Measurements from ENCODE around the gene GGA1.
"Not testable (repeated sequence)": the region's sequence is repeated elsewhere in the genome, so short reads cannot be mapped to it uniquely, and the experiment has no call there.

GGA1 gene

DNA sequence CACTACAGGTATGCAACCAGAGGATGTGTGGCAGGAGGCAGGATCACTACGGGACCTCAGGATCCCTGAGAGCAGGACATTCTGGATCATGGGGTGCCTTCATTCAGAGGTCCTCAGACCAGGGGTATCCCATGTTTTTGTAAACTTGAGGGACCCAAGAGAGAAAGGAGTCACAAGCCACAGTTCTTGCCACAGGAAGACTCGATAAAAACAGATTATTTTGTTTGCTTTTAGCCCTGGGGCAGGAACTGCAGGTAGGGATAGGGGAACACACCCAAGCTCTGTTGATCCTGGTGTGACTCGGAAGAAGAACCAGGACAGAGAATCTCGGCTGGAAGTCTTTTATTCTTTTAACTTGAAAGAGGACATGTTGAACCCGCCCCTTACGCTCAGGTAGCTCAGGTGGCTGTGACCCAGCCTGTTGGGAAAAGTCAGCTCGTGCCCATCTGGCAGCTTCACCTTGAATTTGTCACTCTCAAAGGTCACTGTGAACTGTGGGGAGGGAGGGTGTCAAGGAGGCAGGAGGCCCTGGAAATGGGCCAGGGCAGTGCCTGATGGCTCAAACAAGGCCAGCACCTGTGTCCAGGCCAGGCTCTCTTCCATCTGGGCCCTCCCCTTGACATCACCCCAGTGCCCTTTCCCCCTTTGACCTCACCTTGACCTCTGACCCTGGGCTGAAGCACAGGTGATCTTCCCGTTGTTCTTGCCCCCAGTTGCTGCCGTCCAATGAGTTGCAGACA, 38.5 kb upstream of the GGA1 start:
- FAIRE-seq, result no peak
- DNase-seq (ENCODE audit: insufficient read length, low spot score), result no peak

DNA sequence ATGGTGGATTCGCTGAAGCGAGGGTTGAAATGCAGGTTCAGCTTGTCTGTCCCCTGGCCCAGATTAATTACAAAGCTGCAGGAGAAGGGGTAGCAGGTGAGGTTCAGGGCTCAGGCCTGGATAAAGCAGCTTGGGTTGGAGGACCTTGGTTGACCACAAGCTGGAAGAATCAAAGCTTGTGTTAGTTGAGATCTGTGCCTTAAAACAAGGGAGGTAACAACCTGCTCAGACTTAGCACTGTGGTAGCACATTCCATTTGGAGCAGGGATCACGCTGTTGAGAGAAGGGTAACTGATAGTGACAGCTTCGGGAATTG, 38.0 kb upstream of the GGA1 start:
- DNase-seq (ENCODE audit: insufficient read length, low spot score), result no peak
- no peak for FAIRE-seq

DNA sequence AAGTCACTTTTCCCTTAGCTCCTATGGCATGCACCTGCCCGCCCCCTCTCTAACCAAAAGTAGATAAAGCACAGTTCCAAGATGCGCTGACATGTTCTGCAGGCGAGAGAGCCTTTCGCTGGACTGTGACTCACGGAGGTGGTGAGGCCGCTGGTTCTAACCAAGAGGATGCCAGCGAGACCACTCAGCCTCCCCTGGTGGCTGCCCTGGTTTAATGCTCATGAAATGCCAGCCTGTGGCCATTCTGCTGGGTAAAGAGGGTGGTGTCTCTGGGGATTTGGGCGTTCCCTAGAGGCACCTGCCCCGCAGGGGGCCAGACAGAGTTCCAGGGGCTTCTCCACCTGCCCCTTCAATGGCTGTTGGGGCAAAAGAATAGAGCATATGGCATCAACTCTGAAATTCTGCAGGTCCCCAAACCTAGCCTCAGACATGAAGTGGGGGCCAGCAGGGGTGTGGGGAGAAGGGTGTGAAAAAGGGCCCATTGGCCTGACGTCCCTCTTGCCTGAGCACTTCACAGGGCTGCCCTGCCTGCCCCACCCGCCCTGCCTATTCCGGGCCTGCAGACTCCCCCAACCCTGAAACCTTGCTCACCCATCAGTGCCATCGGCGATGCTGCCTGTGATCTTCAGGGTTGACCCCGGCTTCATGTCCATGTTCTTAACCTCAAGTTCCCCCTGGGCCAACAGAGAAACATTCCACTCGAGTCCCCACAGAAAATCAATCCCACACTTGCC, 37.2 kb upstream of the GGA1 start:
- FAIRE-seq (no peak), DNase-seq (ENCODE audit: insufficient read length, low spot score) (no peak)

DNA sequence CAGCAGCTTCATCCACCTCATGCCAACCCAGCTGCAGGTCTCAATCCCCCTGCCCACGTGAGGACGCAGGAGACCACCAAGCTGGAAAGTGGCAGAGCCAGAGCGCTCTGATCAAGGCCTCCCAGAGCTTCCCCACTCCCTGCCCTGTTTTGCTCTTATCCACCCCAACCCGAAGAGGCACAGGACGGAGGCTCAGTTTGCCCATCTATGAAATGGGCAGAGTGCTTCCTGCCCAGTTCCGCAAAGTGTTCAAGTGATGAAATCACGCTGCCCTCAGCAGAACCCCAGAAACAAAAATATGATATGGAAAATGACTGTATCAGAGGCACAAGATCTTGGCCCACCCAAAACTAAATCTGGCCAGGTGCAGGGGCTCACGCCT, 36.7 kb upstream of the GGA1 start:
- DNase-seq (ENCODE audit: insufficient read length, low spot score) (no peak), FAIRE-seq (no peak)

DNA sequence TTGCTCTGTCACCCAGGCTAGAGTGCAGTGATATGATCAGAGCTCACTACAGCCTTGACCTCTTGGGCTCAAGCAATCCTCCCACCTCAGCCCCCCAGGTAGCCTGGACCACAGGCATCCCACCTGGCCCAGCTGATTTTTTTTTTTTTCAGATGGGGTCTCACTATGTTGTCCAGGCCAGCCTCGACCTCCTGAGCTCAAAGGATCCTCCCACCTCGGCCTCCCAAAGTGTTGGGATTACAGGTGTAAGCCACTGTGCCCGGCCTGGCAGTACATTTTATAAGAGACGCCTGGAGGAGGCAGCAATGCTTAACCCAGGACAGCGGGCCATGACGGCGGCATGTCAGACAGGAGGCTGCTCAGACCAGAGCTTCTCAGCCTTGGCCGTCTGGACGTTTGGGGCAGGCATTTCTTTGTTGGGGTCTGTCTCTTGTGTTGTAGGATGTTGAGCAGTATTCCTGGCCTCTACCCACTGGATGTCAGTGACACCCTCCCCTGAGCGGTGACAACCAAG, 33.1 kb upstream of the GGA1 start:
- no peak for FAIRE-seq

DNA sequence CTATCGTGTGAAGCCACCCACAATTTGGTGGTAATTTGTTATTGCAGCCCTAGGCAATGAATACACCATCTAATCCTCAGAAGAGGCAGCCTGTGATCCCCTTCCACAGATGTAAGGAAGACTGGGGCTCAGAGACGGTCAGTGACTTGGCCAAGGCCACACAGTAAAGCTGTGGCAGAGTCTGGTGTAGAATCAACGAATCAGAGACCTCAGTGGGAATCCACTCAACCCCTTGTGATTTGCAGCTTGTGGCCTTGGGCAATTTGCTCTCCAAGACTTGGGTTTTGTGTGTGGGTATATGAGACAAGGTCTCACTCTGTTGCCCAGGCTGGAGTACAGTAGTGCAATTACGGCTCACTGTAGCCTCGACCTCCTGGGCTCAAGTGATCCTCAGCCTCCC, 30.6 kb upstream of the GGA1 start:
- FAIRE-seq (no peak), DNase-seq (ENCODE audit: insufficient read length, low spot score) (no peak)

More for the DNA sequence above, 33.1 kb upstream of the GGA1 start:
- DNase-seq (ENCODE audit: insufficient read length, low spot score), result no peak

DNA sequence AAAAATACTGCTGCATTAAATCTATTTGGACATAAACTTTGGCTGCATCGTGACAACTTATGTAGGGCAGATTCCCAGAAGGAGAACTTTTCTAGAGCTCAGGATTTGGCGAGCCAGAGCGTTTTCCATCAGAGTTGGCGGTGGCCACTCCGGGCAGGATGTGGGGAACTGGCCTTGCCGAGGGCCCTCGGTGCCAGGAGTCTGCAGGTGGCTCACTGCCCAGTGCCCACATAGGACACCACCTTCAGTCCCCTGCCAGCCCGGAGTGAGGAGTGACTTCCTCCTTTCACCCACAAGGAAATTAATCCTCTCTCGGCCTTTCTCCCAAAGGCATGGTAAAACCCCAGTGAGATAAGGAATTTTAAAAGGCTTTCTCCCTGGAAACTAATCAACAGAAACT, 27.1 kb upstream of the GGA1 start:
- DNase-seq (ENCODE audit: insufficient read length, low spot score), result no peak
- FAIRE-seq, result no peak

DNA sequence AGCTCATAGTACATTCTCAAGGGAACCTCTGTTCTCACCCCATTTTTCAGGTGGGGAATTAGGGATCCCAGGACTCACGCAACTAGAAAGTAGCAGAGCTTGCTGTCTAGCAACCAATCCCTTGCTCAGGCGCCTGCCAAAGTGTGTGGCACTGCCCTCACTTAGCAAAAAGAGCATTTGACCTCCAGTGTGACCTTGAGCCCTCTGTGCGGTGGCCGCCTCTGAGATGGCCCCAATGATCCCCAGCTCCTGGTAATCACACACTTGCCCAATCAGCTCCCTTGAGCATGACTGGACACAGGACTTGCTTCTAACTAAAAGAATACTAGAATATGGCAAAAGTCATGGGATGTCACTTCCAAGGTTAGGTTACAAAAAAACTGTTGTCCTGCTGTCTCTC, 26.1 kb upstream of the GGA1 start:
- FAIRE-seq (no peak), DNase-seq (ENCODE audit: insufficient read length, low spot score) (no peak)

DNA sequence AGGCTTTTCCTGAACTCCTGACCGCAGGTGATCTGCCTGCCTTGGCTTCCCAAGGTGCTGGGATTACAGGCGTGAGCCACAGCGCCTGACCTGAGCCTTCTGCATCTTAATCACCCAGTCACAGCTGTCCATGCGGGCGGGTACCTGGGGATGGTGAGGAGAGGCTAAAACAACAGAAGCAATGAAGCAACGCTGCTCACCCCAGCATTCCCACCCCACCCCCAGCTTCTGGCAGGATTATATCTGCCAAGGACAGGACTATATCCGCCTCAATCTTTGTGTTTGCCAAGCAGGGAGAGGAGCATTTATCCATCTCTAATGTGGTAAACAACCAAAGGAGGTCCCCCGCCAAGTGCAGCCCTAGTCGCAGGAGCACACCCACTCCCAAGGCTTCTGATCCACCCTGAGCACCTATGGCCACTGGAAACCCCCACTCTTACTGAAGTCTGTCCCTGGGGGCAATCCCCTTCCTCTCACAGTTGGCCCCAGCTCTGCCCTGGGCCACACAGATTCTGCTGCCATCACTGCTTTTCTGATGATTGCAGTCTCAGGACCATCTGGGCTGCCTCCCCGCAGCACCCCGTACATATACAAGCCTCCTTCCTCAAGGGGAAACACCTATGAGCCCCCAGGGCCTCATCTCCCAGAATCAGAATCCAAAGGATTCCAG, 20.0 kb upstream of the GGA1 start:
- no peak for DNase-seq (ENCODE audit: insufficient read length, low spot score)
- FAIRE-seq, result no peak

DNA sequence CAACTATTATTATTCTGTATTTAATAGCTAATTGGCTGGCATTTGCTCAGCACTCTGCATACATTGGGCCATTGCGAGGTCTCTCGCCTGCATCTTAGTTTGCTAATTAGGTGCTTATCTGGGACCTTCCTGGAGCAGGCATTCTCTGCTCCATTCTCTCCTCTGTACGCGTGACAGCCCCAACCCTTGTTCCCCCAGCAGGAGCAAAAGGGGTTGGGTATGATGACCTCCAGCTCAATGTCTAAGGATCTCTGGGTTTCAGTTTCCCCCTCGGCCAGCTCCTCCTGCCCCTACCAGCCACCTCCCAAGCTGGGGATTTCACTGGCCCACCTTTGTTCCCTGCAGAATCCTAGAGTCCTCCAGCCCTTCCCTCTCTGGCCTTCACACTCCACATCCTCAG, 19.0 kb upstream of the GGA1 start:
- DNase-seq (ENCODE audit: insufficient read length, low spot score) (no peak), FAIRE-seq (no peak)

DNA sequence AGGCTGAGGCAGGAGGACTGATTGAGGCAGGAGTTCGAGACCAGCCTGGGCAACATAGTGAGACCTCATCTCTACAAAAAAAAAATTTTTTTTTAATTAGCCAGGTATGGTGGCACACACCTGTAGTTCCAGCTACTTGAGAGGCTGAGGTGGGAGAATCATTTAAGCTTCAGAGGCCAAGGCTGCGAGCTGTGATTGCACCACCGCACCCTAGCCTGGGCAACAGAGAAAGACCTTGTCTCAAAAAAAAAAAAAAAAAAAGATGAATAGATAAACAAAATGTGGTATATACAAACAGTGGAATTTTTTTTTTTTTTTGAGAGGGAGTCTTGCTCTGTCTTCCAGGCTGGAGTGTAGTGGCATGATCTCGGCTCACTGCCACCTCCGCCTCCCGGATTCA, 17.6 kb upstream of the GGA1 start:
- FAIRE-seq; DNase-seq (ENCODE audit: insufficient read length, low spot score): not testable (repeated sequence)

DNA sequence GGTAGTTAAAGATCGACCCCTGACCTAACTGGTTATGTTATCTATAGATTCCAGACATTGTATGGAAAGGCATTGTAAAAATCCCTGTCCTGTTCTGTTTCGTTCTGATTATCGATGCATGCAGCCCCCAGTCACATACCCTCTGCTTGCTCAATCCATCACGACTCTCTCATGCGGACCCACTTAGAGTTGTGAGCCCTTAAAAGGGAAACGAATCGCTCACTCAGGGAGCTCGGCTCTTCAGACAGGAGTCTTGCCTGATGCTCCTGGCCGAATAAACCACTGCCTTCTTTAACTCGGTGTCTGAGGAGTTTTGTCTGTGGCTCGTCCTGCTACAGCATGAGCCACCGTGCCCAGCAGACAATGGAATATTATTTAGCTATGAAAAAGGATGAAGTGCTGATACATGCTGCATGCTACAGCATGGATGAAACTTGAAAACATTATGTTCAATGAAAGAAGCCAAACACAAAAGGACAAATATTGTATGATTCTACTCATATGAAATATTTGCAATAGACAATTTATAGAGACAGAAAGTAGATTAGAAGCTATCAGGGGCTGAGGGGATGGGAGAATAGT, 16.7 kb upstream of the GGA1 start:
- DNase-seq (ENCODE audit: insufficient read length, low spot score) (no peak), FAIRE-seq (no peak)

DNA sequence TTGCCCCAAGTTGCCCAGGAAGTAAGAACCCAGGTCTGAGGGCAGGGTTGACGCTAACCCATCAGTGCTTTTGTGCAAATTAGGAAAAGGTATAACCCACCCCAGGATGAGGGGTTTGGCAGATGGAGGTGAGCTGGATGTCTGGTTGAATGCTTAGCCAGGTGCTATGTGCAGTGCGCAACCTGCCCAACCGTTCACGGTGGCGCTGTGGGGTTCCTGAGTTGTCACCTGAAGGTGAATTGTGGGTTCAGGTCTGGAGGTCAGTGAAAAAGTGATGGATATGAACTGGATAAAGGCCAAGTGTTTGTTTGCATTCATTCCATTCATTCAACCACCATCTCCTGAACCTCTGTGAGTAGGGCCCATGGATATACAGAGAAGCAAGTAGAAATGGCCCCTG, 14.4 kb upstream of the GGA1 start:
- FAIRE-seq, result no peak
- DNase-seq (ENCODE audit: insufficient read length, low spot score), result no peak

DNA sequence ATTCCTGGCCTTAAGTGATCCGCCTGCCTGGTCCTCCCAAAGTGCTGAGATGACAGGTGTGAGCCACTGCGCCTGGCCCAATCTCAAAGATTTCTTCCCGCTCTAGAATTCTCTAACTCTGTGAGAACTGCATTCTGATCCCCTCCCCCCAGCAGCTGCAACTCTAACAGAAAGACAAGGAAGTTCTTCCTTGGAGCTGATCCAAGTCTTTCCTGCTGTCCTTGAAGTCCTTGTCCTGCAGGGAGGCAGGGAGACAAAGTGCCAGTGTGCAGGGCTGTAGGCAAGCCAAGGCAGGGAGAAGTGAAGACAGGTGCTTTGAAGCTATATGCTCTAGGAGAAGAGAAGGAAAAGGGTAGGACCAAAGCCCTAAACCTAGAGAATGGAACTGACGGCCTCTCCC, 9.5 kb upstream of the GGA1 start:
- no peak for DNase-seq (ENCODE audit: insufficient read length, low spot score)
- FAIRE-seq, result no peak

DNA sequence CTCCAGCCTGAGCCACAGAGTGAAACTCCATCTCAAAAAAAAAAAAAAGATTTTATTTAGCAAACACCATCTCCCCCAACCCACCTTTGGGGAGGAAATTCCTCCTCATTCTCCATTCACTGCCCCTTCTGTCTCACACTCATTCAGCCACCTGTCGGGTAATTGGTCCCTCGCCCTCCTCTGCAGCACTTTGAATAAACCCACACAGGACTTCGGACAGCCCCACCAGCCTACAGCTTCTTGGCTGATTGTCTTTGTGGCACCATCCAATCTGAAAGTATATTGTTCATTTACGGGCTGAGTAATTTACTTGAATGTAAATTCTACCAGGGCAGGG, 7.5 kb upstream of the GGA1 start:
- no peak for DNase-seq (ENCODE audit: insufficient read length, low spot score)
- FAIRE-seq, result no peak

DNA sequence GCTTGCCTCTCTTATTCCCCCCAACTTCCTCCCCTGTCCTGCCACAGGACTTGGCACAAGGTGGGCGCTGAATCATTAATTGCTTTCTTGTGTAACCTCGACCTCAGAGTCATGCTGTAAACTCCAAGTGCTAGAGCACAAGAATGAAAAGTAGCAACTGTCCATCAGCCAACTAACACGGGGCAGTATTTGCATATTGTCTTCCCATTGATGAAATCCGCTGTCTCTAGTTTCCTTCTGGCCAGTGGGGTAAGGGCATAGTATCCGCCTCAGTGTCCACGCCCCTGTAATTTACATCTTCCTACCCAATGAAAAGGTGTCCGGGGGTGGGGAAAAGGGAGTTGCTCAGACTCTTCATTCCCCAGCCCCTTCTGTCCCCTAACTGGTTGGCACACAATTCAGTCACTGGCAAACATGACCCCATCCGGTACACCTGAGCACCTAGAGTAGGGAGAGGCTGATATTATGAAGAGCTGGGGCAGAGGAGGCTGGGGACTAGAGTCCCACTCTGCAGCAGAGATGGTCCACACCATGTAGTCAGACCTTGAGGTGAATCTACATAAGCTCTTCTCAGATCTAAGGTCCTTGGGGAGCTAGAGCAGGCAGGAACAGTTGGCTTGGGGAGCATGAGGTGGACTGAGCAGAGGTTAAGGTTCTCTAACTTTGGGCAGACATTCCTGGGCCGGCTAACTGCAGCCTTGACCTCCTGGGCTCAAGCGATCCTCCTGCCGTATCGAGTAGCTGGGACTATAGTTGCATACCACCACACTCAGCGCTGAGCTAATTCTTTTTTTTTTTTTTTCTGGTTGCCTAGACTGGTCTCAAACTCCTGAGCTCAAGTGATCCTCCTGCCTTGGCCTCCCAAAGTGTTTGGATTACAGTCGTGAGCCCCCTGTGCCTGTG, 6.8 kb upstream of the GGA1 start:
- no peak for DNase-seq (ENCODE audit: insufficient read length, low spot score)
- no peak for FAIRE-seq

DNA sequence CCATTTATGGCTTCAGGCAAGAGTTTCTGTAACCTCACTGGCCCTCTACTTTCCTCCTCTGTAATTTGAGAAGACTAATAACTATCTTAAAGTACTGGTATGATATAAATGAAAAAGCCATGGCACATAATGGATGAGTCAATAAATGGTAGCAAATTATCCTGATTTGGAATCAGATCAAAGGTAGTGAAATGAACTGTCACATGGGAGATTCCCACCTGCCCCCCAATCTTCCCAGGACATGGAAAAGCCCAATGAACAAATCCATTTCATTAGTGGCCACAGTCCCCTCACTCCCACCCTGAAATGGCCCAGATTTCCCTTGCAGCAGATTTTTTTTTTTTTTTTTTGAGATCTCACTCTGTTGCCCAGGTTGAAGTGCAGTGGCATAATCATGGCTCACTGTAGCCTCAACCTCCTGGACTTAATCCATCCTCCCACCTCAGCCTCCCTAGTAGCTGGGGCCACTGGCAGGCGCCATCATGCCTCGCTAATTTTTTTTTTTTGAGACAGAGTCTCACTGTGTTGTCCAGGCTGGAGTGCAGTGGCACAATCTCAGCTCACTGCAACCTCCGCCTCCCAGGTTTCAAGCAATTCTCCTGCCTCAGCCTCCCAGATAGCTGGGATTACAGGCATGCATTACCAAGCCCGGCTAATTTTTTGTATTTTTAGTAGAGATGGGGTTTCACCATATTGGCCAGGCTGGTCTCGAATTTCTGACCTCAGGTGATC, 5.9 kb upstream of the GGA1 start:
- DNase-seq (ENCODE audit: insufficient read length, low spot score), result not testable (repeated sequence)

DNA sequence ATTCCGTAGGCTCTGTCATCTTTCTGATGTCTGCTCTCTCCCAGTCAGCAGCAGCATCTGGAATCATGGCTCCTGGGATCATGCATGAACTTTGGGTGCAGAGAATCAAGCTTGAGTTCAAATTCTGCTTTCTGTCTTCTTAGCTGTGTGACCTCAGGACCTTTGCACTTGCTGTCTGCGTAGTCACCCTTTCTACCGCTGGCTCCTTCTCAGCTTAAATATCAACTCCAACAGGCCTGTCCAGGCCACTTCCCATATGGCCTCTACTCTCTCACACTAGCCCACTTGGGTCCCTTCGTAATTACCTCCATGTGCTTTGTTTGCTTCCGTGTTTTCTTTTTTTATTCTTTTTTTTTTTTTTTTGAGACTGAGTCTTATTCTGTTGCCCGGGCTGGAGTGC, 4.6 kb upstream of the GGA1 start:
- FAIRE-seq, result no peak

More for the DNA sequence above, 5.9 kb upstream of the GGA1 start:
- FAIRE-seq, result not testable (repeated sequence)

DNA sequence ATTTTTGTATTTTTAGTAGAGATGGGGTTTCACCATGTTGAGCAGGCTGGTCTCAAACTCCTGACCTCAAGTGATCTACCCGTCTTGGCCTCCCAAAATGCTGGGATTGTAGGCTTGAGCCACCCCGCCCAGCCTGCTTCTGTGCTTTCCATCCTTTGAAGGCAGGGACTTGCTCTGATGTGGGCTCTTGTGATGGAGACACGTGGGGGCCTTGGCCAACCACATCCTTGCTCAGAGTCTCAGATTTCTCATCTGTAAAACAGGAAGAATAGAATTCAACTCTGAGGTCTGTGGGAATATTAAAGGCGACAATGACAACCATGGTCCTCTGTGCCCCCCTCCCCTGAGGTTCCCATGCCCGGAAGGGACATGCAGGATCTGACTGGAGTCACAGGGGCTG, 3.8 kb upstream of the GGA1 start:
- DNase-seq (ENCODE audit: insufficient read length, low spot score) (no peak), FAIRE-seq (no peak)

More for the DNA sequence above, 4.6 kb upstream of the GGA1 start:
- no peak for DNase-seq (ENCODE audit: insufficient read length, low spot score)

Data from GM19239 (cell line).